T follicular helper cell (primary cell): ENCODE data around the gene TRIM9.

Source experiments
- DNase-seq: peaks from one replicate; pipeline ENCODE4 v3.0.0-alpha.2; 2020; ENCODE audit warnings: low read depth

The TRIM9 gene

GRCh38 chr14:51058382-51058781 is 36.5 kb downstream of the TRIM9 start:
- DNase-seq: no peak

DNA sequence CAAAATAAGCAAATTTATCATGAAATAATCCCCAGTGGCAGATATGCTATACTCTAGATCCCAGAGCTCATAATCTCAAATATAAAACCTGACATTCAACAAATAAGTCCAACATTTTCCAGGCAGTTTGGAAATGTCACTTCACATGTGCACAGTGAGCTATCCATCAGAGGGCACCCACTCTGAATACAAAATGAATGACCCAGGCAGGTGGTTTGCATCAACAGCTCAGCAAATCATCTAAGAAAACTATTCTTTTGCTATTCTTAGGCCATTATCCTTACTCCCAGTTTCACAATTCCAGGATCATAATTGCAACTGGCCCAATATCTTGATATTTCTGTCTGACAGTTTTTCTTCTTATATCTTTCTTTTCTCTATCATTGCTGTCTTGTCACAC is 38.5 kb downstream of the TRIM9 start:
- no peak for DNase-seq

- DNase-seq: no peak
Observed at GRCh38 chr14:51053157-51053556, 41.7 kb downstream of the TRIM9 start.

DNA sequence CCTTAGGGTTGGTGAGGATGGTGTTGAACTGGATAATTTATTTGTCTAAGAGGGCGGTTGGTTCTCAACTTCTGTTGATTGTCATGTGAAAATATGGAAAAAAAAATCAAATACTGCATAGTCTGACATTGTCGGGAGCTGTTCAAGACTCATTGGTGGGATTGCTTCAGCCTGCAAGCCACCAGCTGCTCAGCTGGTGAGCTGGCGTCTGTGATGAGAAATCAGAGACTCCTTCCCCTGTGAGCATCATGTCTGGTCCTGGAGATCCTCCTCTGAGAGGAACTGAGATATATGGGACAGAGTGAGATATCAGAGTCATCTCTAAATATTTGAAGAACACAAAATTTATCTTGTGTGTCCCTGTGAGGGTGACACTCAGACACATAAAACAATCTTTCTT is 49.9 kb downstream of the TRIM9 start:
- DNase-seq: no peak

- no peak for DNase-seq
Observed at GRCh38 chr14:51041883-51042282, 53.0 kb downstream of the TRIM9 start.

DNA sequence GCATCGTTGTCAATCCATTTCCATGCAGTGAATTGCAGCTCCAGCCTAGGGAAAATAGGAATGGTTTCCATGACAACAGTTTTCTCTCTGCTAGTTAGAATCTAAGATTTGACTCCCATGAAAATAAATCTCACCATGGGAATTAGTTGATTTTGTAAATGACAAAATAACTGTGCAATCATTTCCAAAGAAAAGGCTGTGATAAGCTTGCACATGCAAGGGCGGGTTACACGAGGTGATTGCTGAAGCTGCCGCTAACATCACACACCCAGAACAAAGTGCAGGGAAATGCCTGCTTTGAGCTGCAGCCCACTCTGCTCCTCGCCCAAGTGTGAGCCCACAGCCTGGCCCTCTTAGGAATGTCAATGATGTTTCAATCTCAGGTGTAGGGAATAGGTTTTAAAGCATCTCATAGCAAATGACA is 53.8 kb downstream of the TRIM9 start:
- DNase-seq: no peak

- DNase-seq: no peak
Observed at GRCh38 chr14:51039252-51039651, 55.7 kb downstream of the TRIM9 start.

DNA sequence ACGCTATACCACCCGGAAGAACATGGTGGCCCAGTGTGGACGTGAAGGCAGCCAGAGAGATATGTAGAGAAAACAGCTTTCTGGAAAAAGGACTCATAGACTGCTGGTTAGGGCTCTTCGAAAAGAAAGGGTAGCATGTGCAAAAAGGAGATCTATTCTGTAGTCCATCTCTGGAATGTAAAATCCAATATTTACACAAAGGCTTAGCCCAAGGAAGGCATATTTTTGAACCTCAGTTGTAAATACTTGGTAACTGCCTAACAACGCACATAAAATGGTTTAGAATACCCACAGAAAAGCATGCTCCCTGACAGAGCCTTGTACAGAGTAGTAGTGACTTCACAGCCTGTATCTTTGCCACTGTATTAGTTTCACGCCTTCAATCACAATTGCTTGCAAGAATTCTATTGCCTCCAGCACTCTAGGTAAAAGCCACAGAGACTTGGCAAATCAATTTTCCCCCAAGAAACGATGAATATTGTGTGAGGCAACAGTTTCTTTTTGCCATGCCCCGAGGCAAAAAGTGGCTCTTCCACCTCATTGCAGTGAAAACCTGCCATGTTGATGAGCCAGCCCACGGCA is 59.2 kb downstream of the TRIM9 start:
- DNase-seq: no peak

- DNase-seq: no peak
Observed at GRCh38 chr14:51028851-51029754, 65.8 kb downstream of the TRIM9 start.

GRCh38 chr14:51028361-51028760 is 66.5 kb downstream of the TRIM9 start:
- DNase-seq: no peak

- no peak for DNase-seq
Observed at GRCh38 chr14:51024377-51024776, 70.5 kb downstream of the TRIM9 start.

DNA sequence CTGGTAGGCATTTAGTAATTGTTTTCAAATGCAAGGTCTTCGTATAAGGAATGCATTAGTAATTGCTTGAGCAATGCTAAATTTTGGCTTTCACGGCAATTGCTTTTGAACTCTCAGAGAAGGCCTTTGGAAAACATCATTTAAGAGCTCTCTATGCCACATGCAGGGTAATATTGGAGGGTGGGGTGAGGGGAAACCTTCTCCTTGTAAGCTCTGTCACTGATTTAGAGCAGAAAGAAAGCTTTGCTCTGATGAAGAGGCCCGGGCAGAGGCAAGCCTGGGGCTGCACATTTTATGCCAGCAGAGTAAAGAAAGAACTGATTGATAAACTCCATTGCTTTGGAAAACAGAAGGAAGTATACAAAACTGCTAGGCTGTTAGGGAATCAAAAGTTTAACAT is 70.9 kb downstream of the TRIM9 start:
- no peak for DNase-seq

- DNase-seq: no peak
Observed at GRCh38 chr14:51022769-51023168, 72.1 kb downstream of the TRIM9 start.

DNA sequence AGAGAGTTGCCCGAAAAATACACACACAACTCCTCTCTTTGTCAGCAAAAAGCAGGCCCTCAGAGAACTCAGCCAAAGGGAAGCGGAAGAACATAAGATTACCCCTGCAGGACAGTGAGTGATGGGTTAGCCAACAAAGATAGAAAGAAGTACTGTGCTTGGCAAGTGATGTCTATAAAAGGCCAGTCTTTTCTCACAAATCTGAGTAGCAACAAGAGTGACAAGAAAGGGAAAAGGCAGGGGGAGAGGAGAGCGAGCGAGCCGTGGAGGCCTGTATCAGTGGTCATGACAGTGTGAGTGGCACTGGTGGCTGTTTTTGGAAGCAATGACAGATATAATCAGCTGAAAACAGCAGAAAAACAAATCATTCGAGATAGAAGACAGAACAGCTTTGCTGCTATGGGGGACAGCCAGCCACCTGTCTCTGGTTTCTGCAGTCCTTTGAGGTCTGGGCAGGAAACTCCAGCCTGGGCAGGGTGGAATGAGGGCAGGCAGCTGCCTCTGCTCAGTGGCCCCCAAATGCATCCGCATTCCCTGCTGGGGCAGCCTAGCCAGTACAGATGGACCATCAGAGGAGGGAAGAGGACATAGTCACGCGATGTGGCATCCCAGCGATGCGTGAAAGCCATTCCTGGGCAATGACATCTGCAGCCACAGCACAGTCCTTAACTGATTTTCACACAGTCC is 74.7 kb downstream of the TRIM9 start:
- no peak for DNase-seq

GRCh38 chr14:51019089-51019488 is 75.8 kb downstream of the TRIM9 start:
- no peak for DNase-seq

DNA sequence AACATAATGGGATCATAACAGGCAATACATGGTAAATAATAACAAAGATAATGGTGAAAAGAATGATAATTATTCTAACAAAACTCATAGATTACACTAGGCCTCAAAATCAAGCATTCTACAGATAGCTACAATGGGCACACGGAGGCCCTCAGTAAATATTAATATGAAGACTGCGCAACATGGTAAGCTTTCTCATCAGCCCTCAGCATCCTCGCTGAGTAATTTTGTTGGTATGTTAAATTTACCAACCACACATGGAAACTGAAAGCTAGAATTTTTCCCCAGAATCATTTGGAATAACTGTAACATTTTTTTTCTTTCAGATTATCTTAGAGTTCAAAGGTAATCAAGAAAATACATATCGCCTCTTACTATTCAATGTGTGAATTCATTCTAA is 76.4 kb downstream of the TRIM9 start:
- no peak for DNase-seq

GRCh38 chr14:51014625-51015024 is 80.3 kb downstream of the TRIM9 start:
- DNase-seq: no peak

GRCh38 chr14:51014086-51014485 is 80.8 kb downstream of the TRIM9 start:
- no peak for DNase-seq

- no peak for DNase-seq
Observed at GRCh38 chr14:51012055-51012454, 82.8 kb downstream of the TRIM9 start.

DNA sequence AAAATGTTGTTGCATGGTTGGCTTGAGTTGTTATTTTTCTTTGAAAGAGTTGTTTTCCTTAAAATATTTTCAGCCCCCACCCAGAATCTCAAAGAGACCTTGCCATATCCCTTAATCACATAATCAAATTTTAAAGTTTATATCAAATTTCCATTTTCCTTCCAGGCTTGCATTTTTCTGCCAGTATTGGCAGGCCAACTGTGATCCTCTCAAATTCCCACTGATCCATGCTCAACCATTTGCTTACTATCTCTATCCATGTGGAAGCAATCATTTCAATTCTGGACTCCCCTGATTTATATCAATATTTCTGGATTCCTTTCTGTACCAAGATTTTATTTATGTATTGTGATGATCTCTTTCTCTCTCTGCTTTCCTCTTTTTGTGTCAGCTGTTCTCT is 86.5 kb downstream of the TRIM9 start:
- no peak for DNase-seq

DNA sequence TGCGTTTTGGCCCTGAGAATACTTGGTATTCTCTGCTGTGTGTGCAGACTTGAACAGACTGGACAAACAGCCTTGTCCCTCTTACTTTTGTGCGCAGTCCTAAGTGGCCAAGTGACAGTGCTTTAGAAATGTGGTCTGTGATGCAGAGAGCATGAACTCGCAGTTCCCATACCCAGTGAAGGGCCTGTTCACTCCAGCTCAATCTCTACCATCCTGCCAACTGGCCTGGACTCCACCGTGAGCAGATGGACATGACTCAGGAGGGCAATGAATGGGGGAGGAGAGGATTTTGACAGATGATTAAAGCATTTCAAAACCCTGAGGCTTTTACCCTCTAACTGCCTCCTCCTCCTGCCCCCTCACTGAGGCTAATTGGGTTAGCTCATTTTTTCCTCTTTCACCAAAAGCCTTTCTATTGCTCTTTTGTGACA is 88.1 kb downstream of the TRIM9 start:
- no peak for DNase-seq

- DNase-seq: no peak
Observed at GRCh38 chr14:51006324-51006723, 88.6 kb downstream of the TRIM9 start.
